GM18867 (cell line): Measurements from ENCODE around the gene CRB2.

Experiments
- ATAC-seq: cut with Tn5 transposase; IDR thresholded peaks from one replicate; pipeline ENCODE4 v1.9.1; 2021; ENCODE audit warnings: mild to moderate bottlenecking, moderate library complexity; ENCODE audit not compliant: unreplicated experiment

CRB2 gene

GRCh38 chr9:123355761-123356431 is at the start of gene CRB2:
CRB2 (plus strand) TSS chr9:123356197; CDS start chr9:123356261, 64 bp downstream.
- no peak for ATAC-seq

- no peak for ATAC-seq
These were observed 46.4 kb upstream of the CRB2 start for GRCh38 chr9:123309611-123310010.

- ATAC-seq: no peak
These were observed 45.3 kb upstream of the CRB2 start for GRCh38 chr9:123310551-123311249.

GRCh38 chr9:123311250-123311752 is 44.7 kb upstream of the CRB2 start:
- ATAC-seq: no peak

GRCh38 chr9:123312306-123312877 is 43.6 kb upstream of the CRB2 start:
- no peak for ATAC-seq

GRCh38 chr9:123314617-123315016 is 41.4 kb upstream of the CRB2 start:
- no peak for ATAC-seq

GRCh38 chr9:123315635-123316034 is 40.4 kb upstream of the CRB2 start:
- ATAC-seq: no peak

GRCh38 chr9:123316053-123316718 is 39.8 kb upstream of the CRB2 start:
- ATAC-seq: no peak

GRCh38 chr9:123318202-123318601 is 37.8 kb upstream of the CRB2 start:
- ATAC-seq: peak; percentile 49

GRCh38 chr9:123318961-123319421 is 37.0 kb upstream of the CRB2 start:
- ATAC-seq: no peak

- no peak for ATAC-seq
These were observed 36.3 kb upstream of the CRB2 start for GRCh38 chr9:123319541-123320339.

GRCh38 chr9:123320814-123321213 is 35.2 kb upstream of the CRB2 start:
- no peak for ATAC-seq

- no peak for ATAC-seq
These were observed 34.3 kb upstream of the CRB2 start for GRCh38 chr9:123321616-123322272.

GRCh38 chr9:123322273-123323195 is 33.5 kb upstream of the CRB2 start:
- peak; percentile 64 for ATAC-seq

GRCh38 chr9:123323196-123324013 is 32.6 kb upstream of the CRB2 start:
- ATAC-seq: no peak

- ATAC-seq: no peak
These were observed 31.2 kb upstream of the CRB2 start for GRCh38 chr9:123324767-123325183.

GRCh38 chr9:123326187-123326586 is 29.8 kb upstream of the CRB2 start:
- ATAC-seq: no peak

GRCh38 chr9:123326662-123327093 is 29.3 kb upstream of the CRB2 start:
- ATAC-seq: no peak
